HEK293T (cell line): Measurements from ENCODE around the gene FAHD2A.

ENCODE experiments used
- ARNT ChIP-seq: fragments of 450-650 bp; IDR thresholded peaks from 2 replicates; pipeline ENCODE4 v1.6.1; 2017; ENCODE audit warnings: mild to moderate bottlenecking
- ELF4 ChIP-seq: fragments of 450-650 bp; IDR thresholded peaks from 2 replicates; pipeline ENCODE4 v1.6.1; 2017; ENCODE audit warnings: antibody characterized with exemption
- HDGF ChIP-seq: fragments of 450-650 bp; IDR thresholded peaks from 2 replicates; pipeline ENCODE4 v1.6.1; 2017; ENCODE audit warnings: antibody characterized with exemption, borderline replicate concordance
- LEF1 ChIP-seq: fragments of 450-650 bp; IDR thresholded peaks from 2 replicates; pipeline ENCODE4 v1.6.1; 2017; ENCODE audit warnings: mild to moderate bottlenecking, borderline replicate concordance
- NFRKB ChIP-seq: fragments of 450-650 bp; IDR thresholded peaks from 2 replicates; pipeline ENCODE4 v1.6.1; 2016; ENCODE audit warnings: mild to moderate bottlenecking, moderate library complexity
- TF ChIP-seq, protein P1 (sequence below): fragments of 450-650 bp; IDR thresholded peaks from 2 replicates; pipeline ENCODE4 v1.6.1; 2016

- TF ChIP-seq ELF4 (no peak), ARNT (no peak), HDGF (no peak), NFRKB (no peak), LEF1 (no peak)
- TF ChIP-seq, protein P1, sequence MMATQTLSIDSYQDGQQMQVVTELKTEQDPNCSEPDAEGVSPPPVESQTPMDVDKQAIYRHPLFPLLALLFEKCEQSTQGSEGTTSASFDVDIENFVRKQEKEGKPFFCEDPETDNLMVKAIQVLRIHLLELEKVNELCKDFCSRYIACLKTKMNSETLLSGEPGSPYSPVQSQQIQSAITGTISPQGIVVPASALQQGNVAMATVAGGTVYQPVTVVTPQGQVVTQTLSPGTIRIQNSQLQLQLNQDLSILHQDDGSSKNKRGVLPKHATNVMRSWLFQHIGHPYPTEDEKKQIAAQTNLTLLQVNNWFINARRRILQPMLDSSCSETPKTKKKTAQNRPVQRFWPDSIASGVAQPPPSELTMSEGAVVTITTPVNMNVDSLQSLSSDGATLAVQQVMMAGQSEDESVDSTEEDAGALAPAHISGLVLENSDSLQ = no peak
These were observed 48.7 kb upstream of the FAHD2A start for GRCh38 chr2:95353613-95354468.
